COLO668 (cell line): Measurements from ENCODE around the gene IDUA.

ENCODE experiments used
- DNase-seq: peaks from one replicate; lab custom pipeline; 2025; ENCODE audit not compliant: unreplicated experiment; lab: John Stamatoyannopoulos, UW

The IDUA gene

DNA sequence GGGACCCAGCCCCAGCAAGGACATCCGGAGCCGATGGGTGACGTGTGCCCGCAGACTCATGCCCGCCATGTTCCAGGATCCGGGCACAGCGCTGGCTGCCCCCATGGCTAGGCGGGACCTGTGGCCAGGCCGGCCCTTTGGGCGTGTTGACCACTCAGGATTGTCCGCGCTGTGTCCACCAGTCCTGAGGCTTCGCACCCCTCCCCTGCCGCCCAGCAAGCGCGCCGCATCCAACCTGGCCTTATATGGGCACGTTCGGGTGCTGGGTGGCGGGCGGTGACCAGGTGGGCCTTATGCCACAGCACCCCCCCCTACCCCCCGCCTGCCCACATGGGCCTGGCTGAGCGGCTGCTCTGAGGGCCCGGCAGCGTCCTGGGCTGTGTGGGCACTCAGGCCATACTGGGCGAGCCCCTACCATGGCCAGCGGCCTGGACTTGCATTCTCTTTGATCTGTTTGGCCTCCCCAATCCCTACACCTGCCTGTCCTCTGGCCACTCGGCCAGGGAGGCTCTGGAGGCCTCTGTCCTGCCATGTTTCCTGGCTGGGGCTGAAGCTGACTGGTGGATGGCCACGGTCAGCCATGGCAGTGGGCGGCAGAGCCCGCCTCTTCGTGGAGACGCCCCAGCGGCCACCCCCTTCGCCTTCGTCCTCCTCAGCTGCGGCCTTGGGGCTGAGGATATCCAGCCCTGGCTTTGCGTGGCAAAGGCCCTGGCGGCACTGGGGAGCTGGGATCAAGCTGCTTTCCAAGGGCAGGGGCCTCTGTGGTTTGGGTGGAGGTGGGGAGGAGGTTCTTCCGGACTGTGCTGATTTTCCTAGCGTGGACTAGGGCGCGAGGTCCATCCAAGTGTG lies 26.6 kb downstream of the IDUA start:
- DNase-seq = no peak

DNA sequence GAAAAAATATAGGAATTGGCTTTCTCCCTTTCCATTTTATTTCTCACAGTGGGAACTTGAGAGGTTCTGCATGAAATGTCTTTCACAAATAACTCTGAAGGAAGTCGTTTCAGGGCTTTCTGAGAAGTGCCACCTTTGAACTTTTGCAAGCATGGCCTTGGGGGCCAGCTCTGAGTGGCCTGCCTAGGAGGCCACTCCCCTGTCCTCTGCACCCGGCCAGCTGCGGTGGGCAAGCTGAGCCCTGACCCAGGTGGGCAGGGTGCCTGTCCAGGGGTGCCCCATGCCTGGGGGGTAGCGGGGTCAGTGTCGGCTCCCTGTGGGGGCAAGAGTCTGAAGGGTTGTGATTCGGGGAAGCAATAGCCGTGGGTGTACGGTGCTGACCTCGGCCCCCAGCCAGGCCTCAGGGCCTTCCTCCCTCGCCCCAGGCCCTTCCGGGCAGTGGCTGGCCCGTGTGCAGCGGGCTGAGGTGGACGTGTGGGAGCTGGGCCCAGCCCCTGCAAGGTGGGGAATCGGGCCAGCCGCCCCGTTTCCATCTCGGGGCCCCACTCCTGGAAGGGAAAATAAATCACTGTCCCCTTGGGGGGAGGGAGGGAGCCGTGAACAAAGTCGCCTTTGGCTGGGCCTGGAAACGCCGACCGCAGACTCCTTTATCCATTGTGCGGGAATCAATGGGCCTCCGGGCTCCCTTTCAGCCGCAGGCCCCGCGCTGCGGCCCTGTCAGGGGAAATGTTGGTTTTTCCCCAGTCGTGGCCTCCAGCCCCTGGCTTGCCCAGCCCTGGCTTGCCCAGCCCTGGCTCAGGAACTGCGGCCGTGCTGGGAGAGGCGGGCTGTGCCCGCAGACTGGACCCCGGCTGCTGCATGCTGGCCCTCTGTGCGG lies 27.7 kb downstream of the IDUA start:
- no peak for DNase-seq

DNA sequence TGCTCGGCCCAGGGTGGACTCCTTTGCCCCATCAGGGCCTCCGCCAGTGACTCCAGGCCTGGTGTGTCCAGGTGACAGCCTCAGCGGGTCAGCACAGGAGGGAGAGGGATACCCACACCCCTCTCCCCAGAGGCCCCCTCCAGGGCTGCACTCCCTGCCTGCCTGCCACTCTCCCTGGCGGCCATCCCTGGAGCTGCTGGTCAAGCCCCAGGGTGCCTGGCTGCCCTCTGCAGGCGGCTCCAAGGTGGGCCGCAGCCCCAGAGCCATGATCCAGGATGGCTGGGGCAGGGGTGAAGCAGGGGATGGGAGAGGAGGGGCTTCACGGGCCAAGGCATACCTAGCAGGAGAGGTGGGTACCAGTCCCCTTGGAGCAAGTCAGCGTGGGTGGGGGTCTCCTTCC lies 28.3 kb downstream of the IDUA start:
- DNase-seq = peak; percentile 9

DNA sequence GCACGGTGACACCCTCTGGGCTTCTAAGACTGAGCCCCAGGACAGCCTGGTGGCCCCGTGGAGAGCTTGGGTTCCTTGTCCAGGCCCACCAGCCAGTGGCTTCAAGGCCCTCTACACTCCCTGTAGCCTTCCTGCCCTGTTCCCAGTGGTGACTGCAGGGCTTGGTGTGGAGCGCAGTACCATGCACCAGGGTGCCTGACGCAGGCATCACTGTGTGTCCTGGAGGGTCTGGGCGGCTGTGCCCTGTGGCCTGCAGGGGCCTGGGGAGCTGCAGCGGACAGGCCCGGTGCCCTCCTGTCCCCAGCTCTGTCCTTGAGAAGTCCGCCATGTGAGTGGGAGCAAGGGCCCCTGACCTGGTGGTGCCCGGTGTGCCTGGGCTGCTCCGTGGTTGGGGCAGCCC lies 28.9 kb downstream of the IDUA start:
- DNase-seq = no peak

DNA sequence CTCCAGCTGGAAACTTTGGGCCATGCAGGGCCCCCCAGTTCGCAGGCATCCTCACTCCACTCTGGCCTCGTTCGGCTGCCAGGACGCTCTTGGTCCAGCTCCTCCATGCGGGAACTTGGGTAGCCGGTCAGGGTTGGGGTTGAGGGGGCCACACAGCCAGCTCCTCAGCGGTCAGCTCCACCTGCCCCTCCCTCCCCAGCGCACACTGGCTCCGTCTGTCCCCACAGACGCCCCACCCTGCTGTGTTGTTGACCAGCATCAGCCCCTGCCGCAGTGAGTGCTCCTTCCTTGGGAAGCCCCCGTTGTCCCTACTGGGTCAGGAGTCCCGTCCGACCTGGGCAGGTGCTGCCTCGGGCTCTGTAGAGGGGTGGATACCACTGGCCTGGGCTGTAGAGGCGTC lies 30.4 kb downstream of the IDUA start:
- DNase-seq = no peak

DNA sequence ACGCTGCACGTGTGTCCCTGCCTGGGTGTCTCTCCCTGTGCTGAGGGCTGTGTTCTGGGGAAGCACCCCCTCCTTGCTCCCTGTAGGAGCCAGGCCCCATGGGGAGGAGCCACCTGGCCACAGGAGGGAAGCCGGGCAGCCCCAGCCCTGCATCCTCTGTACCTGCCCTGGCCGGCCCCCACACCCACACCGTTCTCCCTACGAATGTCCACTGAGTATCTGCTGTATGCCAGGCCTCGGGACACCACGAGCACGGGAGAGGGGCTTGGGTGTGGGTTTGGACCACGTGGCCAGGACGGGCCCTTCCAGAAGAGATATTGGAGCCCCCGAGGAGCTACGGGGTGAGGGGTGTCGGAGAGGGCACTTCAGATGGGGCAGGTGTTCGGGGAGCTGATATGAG lies 30.9 kb downstream of the IDUA start:
- no peak for DNase-seq

DNA sequence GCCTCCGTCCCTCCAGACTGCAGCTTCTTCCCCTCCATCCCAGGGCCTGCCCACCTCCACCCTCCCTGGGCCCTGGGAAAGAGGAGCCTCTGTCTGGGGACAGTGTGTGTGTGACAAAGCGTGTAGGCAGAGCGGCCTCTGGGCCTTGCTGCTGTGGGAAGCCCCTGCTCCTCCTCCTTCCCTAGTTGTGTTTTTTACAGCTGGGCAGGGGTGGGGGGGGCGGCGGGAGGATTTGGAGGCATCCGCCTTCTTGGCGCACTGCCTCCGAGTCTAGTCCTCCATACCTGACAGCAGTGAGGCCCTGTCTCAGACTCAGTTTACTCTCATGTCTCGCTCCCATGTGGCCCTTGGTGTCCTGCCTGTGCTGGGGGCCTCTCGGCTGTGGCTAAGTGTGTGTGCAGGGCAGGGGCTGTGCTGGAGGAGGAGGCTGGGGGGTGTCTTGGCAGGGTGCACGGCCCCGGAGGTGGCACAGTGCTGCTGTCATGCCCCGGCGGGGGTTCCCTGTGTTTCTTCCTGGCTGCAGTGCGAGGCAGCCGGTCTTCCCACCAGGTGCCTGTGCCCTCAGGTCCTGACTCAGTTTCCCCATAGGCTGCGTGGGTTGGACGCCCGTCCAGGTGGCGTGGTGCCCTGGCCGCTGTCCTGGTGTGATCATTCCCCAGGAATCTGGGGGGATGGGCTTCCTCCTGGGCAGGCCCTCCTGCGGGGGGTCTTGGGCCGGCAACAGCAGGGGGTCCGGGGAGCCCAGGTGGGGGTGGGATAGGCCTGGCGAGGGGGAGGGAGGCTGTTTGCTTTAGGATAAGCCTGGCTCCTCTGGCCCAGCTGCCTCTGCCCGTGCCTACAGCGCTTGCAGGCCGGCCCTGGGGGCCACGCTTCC lies 31.5 kb downstream of the IDUA start:
- DNase-seq = no peak

DNA sequence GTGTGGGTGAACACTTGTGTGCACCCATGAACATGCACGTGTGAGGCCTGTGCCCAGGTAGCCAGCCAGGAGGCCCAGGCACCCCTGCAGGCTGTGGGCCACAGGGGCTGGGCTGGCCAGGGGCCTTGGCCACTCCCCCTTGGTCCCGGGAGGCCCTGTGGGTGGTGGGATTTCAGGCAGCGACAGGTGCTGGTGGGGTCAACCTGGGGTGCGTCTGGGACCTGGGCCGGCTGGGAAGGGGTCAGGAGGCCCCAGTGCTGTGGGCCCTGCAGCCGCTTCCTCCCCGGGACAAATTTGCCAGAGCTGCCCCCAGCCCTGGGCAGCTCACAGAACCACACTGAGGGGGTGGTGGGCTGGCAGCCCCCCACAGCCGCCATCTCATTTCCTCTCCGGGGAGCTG lies 32.5 kb downstream of the IDUA start:
- DNase-seq = no peak

DNA sequence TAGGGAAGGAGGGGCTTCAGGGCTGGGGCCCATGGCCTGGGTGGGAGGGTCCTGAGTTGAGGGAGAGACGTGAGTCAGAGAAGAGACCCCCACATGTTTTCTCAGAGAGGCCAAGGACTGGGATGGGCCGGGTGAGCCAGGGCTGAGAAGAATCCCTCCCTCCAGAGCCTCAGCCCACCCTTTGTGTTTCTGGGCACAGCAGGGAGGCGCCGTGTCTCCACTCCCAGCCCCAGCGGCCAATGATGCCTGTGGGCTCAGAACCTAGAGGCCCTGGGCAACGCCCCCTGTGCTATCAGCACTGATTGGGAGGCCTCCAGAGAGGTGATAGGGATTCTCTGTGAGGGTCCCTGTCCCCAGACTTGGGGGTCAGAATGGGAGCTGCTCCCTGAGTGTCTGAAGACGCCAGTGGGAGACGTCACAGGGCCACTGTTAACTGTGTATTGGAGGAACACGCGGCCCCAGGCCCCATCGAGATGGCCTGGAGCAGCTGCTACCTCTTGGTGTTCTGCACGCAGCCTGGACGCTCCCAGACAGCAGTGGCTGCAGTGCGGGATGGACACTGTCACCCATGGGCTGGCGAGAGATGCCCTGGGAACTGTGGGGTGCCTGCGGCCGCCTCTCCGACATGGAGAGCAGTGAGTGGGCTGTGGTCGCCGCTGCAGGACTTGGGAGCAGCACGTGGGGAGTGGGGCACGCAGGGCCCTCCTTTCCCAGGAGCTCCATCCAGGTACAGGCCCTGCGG lies 33.1 kb downstream of the IDUA start:
- DNase-seq = no peak

DNA sequence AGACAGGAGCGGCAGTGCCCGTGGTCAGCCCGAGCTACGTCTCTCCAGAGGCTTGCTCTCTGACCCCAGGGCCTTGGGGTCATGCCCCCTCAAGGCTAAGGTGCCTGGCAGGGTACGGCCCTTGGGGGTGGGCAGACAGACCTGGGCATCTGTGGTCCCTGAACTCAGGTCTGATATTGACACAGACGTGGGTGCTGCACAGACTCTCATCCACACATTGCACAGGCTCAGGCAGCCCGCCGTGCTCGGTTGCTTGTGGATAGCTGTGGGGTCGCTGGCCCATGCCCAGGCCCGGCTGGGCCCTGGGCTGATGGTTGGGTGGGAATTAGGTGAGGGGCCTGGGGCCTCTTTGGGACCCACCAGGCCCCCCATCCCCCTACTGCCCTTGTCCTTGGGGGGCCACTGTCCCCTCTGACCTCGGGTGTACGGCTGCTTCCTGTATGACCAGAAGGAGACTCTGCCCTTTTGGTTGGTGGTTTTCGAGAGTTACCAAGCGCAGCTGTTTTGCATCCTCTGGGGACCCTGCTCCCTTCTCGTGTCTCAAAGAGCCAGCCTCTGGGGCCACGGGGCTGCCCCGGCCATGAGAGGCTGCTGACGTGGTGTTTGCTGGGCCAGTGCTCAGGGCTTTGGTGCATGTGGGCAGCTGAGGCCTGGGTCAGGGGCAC lies 34.7 kb downstream of the IDUA start:
- DNase-seq = peak; percentile 10

DNA sequence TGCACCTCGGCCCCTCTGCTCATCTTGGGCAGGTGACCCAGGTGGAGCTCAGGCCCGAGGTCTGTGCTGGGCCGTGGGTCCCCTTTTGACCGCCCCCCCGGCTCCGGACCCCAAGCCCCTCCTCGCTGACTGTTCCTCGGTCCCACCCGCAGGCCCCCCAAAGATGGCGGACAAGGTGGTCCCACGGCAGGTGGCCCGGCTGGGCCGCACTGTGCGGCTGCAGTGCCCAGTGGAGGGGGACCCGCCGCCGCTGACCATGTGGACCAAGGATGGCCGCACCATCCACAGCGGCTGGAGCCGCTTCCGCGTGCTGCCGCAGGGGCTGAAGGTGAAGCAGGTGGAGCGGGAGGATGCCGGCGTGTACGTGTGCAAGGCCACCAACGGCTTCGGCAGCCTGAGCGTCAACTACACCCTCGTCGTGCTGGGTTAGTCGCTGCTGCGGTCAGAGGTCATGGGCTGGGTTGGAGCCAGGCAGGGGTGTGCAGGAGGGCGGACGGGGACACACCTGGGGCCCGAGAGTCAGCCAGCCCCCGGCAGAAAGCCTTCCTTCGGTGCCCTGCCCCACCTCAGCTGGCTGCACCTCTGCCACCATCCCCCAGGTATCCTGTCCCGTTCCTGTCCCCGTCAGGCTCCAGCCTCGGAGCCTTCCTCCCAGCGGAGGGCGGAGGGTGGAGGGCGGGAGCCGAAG lies 35.4 kb downstream of the IDUA start:
- DNase-seq = peak; percentile 38

DNA sequence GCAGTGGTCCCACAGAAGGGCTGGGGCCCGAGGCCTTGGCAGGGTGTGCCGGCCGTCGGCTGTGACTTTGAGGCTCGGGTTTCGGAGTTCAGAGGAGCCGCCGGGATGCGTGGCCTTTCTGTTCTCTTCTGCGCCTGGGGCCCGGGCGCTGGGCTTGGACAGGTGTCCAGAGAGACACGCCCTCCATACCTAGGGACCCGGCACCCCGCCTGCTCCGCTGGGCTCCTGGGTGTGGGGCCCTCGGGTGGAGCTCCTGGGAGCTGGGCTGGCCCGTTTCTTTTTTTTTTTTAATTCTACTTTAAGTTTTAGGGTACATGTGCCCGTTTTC lies 35.9 kb downstream of the IDUA start:
- DNase-seq = peak; percentile 74

DNA sequence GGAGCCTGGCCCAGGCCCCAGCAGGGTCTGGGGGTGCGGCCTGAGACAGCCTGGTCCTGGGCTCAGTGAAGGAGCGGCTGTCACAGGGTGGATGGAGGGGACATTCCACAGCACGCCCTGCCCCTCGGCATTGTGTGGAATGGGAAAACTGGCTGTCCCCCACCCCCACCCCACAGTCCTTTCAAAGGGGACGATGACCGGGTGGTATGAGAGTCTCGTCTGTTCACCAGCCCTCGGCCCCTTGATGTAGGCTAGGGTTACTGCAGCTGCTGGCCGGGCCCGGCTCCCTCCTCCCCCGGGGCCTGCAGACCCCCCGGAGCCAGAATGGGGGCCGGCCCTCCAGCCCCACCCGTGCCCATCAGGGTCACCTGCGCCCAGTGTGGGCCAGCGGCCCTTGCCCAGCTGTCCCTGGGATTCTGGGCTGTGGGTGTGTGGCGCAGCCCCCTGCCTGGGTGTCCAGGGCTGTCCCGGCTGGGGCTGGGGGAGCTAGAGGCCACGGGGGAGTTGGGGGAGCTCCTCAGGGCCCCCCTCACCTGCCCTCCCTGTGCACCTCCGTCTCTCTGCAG lies 36.3 kb downstream of the IDUA start:
- no peak for DNase-seq

DNA sequence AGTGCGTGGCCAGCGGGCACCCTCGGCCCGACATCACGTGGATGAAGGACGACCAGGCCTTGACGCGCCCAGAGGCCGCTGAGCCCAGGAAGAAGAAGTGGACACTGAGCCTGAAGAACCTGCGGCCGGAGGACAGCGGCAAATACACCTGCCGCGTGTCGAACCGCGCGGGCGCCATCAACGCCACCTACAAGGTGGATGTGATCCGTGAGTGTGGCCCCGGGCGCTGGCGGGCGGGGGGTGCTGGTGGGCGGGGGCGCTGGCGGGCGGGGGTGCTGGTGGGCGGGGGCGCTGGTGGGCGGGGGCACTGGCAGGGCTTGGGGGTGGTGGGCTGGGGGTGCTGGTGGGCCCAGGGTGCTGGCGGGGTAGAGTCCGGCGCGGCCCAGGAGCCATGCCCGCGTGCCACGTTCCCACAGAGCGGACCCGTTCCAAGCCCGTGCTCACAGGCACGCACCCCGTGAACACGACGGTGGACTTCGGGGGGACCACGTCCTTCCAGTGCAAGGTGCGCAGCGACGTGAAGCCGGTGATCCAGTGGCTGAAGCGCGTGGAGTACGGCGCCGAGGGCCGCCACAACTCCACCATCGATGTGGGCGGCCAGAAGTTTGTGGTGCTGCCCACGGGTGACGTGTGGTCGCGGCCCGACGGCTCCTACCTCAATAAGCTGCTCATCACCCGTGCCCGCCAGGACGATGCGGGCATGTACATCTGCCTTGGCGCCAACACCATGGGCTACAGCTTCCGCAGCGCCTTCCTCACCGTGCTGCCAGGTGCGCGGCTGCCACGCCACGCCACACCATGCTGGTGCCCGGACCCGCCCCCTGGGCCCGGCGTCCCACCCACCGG lies 37.3 kb downstream of the IDUA start:
- no peak for DNase-seq

DNA sequence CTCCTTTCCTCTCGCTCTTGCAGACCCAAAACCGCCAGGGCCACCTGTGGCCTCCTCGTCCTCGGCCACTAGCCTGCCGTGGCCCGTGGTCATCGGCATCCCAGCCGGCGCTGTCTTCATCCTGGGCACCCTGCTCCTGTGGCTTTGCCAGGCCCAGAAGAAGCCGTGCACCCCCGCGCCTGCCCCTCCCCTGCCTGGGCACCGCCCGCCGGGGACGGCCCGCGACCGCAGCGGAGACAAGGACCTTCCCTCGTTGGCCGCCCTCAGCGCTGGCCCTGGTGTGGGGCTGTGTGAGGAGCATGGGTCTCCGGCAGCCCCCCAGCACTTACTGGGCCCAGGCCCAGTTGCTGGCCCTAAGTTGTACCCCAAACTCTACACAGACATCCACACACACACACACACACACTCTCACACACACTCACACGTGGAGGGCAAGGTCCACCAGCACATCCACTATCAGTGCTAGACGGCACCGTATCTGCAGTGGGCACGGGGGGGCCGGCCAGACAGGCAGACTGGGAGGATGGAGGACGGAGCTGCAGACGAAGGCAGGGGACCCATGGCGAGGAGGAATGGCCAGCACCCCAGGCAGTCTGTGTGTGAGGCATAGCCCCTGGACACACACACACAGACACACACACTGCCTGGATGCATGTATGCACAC lies 38.2 kb downstream of the IDUA start:
- no peak for DNase-seq

DNA sequence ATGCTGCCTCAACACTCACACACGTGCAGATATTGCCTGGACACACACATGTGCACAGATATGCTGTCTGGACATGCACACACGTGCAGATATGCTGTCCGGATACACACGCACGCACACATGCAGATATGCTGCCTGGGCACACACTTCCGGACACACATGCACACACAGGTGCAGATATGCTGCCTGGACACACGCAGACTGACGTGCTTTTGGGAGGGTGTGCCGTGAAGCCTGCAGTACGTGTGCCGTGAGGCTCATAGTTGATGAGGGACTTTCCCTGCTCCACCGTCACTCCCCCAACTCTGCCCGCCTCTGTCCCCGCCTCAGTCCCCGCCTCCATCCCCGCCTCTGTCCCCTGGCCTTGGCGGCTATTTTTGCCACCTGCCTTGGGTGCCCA lies 39.3 kb downstream of the IDUA start:
- peak; percentile 67 for DNase-seq

DNA sequence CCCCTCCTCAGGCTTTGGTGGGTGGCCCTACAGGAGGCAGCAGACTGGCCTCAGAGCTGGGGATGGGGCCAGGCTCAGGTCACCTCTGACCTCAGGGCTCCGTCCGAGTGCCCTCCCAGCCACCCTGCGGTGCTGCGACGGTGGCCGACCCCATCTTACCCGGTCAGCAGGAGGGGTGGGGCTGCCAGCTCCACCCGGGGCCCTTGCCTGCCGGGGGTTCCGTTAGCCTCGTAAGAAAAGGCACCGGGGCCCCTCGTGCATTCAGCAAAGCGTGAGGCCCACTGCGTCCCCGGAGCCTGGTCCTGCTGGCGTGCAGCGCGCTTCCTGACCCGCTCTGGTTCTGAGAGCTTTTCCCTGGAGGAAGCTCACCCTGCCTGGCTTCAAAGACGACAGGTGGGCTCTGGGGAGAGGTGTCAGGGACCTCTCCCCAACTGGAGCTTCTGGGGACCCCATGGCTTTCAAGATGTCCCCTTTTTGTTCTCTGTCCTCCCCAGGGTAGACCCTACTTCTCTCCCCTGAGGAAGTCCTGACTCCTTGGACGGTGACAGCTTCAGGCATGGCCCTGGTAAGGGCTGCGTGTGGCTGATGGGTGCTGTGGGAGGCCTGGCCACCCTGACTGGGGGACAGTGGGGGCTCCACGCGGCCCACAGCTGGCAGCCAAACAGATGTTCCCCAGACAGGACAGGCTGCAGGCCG lies 40.5 kb downstream of the IDUA start:
- DNase-seq = no peak
